A673 (cell line): Measurements from ENCODE around the gene SLC2A6.

ENCODE experiments used
- CTCF ChIP-seq: fragments of 300-800, 200-600 bp; sonication (generic); conservative IDR thresholded peaks from 2 replicates; pipeline ENCODE4 v1.5.1; 2017; ENCODE audit warnings: low read depth, mild to moderate bottlenecking, antibody characterized with exemption, low read length, moderate library complexity, mixed read lengths
- EZH2 ChIP-seq: fragments of 200-600 bp; sonication (generic); IDR thresholded peaks from 2 replicates; pipeline ENCODE4 v1.6.1; 2017; ENCODE audit warnings: borderline replicate concordance, low read depth, mild to moderate bottlenecking, mixed read lengths, antibody characterized with exemption, low read length; ENCODE audit not compliant: poor library complexity, severe bottlenecking

GRCh38 chr9:133519693-133520092 is 40.8 kb upstream of the SLC2A6 start:
- TF ChIP-seq CTCF: no peak
- TF ChIP-seq EZH2: no peak
